ENCODE results near the gene CHRND.
"Not testable (repeated sequence)": the region's sequence is repeated elsewhere in the genome, so short reads cannot be mapped to it uniquely, and the experiment has no call there.

The CHRND gene

GRCh38 chr2:232528746-232529460, 2.9 kb downstream of the CHRND start:
- DNase-seq: no peak

- DNase-seq: no peak
Observed at GRCh38 chr2:232529806-232530547, 4.0 kb downstream of the CHRND start.

GRCh38 chr2:232530626-232531260, 4.8 kb downstream of the CHRND start:
- DNase-seq: no peak

- no peak for DNase-seq
Observed at GRCh38 chr2:232532419-232532818, 6.5 kb downstream of the CHRND start.

GRCh38 chr2:232532821-232533220, 6.9 kb downstream of the CHRND start:
- not testable (repeated sequence) for DNase-seq

GRCh38 chr2:232533944-232534710, 8.2 kb downstream of the CHRND start:
- DNase-seq: no peak

GRCh38 chr2:232534940-232535651, 9.1 kb downstream of the CHRND start:
- no peak for DNase-seq

GRCh38 chr2:232535761-232536530, 10.0 kb downstream of the CHRND start:
- DNase-seq: no peak

- DNase-seq: no peak
Observed at GRCh38 chr2:232537079-232537478, 11.1 kb downstream of the CHRND start.

GRCh38 chr2:232537499-232537898, 11.5 kb downstream of the CHRND start:
- no peak for DNase-seq

- DNase-seq: no peak
Observed at GRCh38 chr2:232538671-232539070, 12.7 kb downstream of the CHRND start.

- no peak for DNase-seq
Observed at GRCh38 chr2:232539298-232540231, 13.6 kb downstream of the CHRND start, which contains the start of gene CHRNG. TSS of gene CHRNG (plus strand) at chr2:232539692. CDS start at chr2:232539748, 56 bp downstream.

GRCh38 chr2:232540441-232541041, 14.6 kb downstream of the CHRND start:
- no peak for DNase-seq

- DNase-seq: no peak
Observed at GRCh38 chr2:232541195-232541960, 15.4 kb downstream of the CHRND start.

- no peak for DNase-seq
Observed at GRCh38 chr2:232541961-232542714, 16.2 kb downstream of the CHRND start.

- DNase-seq: no peak
Observed at GRCh38 chr2:232542715-232543467, 16.9 kb downstream of the CHRND start.

GRCh38 chr2:232543491-232543890, 17.5 kb downstream of the CHRND start:
- no peak for DNase-seq

Measured in fibroblast of skin of right biceps (primary cell).